Measurements from ENCODE around the gene SDK2.

GRCh38 chr17:73423806-73424205, 220.4 kb downstream of the SDK2 start:
- TF ChIP-seq CTCF (IDR thresholded peaks at IDR 0.05) (no peak), POLR2AphosphoS5 (IDR thresholded peaks at IDR 0.05) (no peak)

All from prostate gland (tissue), 2 donors.